ENCODE results near the gene PGC.
"Not testable (repeated sequence)": the region's sequence is repeated elsewhere in the genome, so short reads cannot be mapped to it uniquely, and the experiment has no call there.

Gene PGC

GRCh38 chr6:41775293-41775882 is 28.2 kb upstream of the PGC start:
- DNase-seq (ENCODE audit: low read depth) = no peak

DNA sequence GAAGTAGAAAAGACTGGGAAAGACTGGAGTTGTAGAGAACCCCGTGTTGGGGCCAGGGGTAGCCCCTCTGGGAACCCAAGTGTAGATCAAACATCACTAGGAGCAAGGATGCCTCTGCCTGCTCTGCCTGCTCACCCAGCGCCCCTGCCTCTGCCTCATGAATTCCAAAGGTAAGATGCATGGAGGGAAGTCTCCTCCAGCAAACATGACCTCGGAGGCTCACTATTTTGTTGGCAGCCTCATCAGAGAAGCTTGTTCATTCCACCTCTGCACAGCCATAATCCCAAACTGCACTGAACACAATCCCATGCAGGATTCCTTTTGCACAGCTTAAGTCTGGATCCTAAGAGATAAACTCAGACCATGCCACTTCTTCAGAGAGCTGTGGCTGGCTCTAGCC is 27.6 kb upstream of the PGC start:
- DNase-seq (ENCODE audit: low read depth) = no peak

DNA sequence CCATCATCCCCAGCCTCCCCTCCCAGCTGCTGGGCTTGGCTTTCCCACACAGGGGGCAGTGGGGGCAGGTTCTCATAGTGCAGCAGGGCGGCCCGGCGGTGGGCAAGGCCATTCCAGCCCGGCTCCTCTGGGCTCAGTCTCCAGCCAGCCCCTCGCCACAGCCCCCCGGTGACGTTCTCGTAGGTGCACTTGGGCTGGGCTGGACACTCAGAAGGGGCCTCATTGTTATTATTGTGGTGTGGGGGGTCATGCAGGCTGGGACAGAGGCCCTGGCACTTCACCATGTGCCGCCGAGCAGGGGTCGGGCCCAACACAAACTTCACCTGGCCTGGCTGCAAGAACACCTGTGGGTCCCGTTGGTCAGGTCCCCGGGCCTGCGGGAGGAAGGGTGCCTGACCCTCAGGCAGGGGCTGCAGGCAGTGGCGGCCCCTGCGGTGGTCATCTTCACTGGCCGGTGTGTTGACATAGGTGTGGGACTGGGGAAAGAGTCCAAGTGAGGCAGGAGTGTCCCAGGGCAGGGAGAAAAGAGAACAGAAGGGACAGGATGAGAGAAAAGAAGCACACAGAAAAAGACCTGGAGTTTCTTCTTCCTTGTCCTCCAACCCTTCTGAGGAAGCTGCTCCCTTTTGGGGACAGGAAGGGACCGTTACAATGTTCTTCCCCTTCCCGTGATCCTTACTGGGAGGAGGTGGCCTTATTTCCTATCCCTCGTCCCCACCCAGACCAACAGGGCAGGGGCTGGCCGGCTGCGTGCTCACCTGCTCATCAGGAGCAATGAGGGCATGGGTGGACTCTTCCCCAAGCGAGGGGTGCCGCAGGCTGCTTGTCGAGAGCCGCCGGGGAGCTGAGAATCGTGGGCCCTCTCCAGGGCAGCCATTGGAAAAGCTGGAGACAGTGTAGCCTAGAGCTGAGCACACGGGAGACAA is 24.1 kb upstream of the PGC start:
- DNase-seq (ENCODE audit: low read depth) = no peak

- no peak for DNase-seq (ENCODE audit: low read depth)
These were observed 23.3 kb upstream of the PGC start for GRCh38 chr6:41770381-41771057.

DNA sequence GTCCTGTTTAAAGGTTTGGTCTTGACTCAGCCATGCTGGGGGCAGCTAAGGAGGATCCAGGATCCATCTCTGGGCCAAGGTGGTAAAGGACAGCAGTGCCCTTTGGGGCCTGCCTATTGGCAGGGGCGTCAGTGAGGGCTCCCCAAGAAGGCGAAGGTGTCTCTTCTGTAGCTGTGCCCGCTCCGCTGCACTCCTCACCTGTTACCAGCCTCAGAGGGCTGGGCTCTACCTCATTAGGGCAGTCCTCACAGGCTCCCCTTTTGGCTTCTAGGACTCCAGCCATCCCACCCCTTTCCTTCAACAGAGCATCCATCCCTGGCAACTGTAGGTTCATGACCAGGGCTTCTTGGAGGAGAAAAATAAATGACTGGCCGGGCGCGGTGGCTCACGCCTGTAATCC is 22.2 kb upstream of the PGC start:
- DNase-seq (ENCODE audit: low read depth) = no peak

DNA sequence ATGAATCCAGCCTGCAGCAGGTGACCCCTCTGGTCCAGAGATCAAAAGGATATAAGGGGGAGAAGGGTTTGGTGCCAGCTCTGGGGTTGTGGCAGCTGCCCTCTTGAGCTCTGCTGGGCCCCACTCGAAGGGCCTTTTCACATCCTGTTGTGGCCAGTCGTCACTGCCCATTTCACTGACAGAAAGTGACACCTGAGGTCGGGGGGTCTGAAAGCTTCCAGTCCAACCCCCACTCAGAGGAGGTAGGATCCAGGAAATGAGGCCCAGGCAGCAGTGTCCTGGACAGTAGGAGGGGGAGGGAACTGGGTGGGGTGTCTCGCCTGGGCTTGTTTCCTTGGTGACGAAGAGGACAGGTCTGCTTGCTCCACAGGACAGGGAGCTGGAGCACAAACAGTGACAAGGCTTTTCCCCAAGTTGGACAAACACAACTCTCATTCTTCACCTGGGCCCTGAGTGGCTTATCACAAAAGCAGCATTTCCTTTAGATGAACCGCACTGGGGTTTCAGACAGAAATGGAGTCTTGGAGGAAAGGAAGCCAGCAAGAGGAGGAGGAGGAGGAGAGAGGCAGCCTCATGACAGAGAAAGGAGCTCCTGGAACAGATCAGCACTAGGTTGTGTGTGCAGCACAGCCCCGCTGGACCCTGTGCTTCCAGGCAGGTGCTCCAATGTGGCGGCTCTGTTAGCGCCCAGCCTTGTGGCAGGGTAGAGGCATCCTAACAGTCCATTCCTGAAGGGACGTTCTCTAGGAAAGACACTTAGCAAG is 21.5 kb upstream of the PGC start:
- DNase-seq (ENCODE audit: low read depth) = no peak

- peak; percentile 88 for DNase-seq (ENCODE audit: low read depth)
These were observed 20.1 kb upstream of the PGC start for GRCh38 chr6:41767112-41767833.

- DNase-seq (ENCODE audit: low read depth) = not testable (repeated sequence)
These were observed 19.0 kb upstream of the PGC start for GRCh38 chr6:41766043-41766664.

DNA sequence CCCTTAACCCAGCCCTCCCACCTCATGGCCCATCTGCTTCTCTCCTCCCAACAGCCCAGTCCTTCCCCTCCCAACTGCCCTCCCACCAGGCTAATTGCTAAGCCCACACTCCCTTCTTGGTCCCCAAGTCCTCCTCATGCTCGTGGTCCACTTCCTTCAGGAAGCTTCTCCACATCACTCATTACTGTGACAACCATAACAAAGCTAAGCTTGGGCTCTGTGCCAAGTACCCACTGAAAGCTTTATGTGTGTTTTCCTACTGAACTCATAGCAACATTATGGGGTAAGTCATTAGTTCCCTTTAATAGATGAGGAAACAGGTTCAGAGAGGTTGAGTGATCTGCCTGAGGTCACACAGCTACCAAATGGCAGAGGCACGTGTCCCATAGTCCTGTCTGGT is 16.3 kb upstream of the PGC start:
- DNase-seq (ENCODE audit: low read depth) = no peak

GRCh38 chr6:41759905-41760579 is 12.8 kb upstream of the PGC start:
- DNase-seq (ENCODE audit: low read depth) = no peak

- DNase-seq (ENCODE audit: low read depth) = no peak
These were observed 12.1 kb upstream of the PGC start for GRCh38 chr6:41759106-41759904.

- DNase-seq (ENCODE audit: low read depth) = no peak
These were observed 11.4 kb upstream of the PGC start for GRCh38 chr6:41758641-41759035.

DNA sequence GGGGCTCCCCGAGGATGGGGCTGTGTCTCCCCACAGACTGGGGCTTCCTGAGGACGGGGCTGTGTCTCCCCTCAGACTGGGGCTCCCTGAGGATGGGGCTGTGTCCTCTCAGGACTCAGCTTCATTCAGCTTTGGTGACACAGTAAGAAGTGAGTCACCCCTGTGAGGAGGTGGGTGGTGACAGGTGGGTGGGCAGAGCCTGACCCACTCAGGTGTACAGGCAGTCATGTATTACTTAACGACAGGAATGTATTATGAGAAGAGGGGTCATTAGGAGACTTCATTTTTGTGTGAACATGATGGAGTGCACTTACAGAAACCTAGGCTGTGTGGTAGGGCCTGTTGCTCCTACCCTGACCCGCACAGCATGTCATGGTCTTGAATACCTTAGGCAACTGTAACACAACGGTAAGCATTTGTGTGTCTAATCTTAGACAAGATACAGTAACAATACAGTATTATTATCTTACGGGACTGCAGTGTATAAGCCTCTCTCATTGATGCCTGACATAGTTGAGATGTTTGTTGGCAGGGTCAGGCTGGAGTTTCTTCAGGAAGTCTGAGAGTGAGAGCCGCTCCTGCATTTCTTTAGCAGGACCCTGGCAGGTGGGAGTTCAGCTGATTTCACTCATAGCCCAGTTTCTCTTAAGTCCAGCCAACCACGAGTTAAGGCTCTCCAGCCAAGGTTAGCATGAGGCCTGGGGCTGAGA is 10.9 kb upstream of the PGC start:
- no peak for DNase-seq (ENCODE audit: low read depth)

- no peak for DNase-seq (ENCODE audit: low read depth)
These were observed 10.1 kb upstream of the PGC start for GRCh38 chr6:41757271-41757670.

DNA sequence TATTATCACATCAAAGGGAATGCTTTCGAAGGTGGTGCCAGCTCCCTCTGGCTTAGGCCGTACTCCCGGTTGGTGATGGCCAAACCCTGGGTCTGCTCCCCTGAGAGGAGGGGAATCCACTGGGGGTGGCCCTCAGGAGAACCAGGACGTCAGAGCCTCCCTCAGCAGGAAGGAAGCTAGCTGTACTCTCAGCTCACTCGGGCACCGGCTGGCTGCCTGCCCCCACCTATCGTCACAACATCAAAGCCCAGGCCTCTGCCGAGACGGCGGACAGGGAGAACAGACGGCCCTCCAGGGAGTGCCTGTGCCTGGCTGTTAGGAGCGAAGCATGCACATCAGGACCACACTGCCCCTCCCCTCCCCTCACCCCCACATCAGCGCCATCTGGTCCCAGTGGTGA is 9.2 kb upstream of the PGC start:
- DNase-seq (ENCODE audit: low read depth) = no peak

DNA sequence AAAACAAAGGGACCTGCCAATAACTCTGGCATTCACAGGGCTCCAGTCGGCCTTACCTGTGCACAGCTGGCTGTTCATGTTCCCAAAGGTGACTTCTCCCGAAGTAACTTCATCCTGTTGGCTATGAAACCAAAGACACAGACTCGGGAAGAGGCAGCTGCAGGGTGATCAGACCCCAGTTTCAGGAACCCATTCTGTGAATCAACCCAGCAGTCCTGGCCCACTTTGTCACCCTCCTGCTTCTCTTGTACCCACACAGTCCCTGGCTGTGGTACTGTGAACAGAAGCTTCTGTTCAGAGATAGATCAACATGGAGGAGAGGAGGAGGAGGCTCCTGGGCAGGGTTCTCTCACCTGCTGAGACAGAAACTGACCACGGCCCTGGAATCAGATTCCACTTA is 8.7 kb upstream of the PGC start:
- no peak for DNase-seq (ENCODE audit: low read depth)

- DNase-seq (ENCODE audit: low read depth) = no peak
These were observed 3.2 kb upstream of the PGC start for GRCh38 chr6:41750374-41750773.

GRCh38 chr6:41748542-41748941 is 1.3 kb upstream of the PGC start:
- no peak for DNase-seq (ENCODE audit: low read depth)

DNA sequence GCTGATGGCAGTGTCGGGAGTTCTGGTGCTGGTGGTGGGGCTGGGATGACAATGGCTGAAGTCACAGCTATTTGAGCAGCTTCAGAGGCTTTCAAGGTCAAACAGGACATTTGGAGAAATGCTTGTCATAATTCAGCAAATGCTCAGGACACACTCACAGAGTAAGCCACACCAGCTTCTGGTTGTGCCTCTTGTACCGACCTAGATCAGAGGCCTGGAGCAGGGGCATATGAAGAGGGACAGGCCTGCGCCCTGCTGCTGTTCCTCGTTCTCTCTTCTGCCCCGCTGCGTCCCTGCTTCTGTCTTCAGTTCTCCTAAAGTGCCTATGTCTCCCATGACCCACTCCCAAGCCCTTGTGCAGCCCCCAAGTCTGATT is 893 bp upstream of the PGC start:
- no peak for DNase-seq (ENCODE audit: low read depth)
